HepG2 (cell line): ENCODE data around the gene CDHR3.

Experiments
- ETV6 ChIP-seq: sonication (generic); formaldehyde crosslinking; conservative IDR thresholded peaks from 2 replicates; pipeline ENCODE4 v1.4.0; 2020; ENCODE audit warnings: missing genetic modification reagents
- FOXA3 ChIP-seq: IDR thresholded peaks from 2 replicates; pipeline ENCODE4 v1.6.1; 2016; ENCODE audit warnings: missing genetic modification reagents, missing compliant biosample characterization
- MAFF ChIP-seq: IDR thresholded peaks from 2 replicates; pipeline ENCODE4 v1.6.1; 2011; ENCODE audit warnings: low read depth, low read length, improper control_type of control experiment
- MXI1 ChIP-seq: IDR thresholded peaks from 3 replicates; pipeline ENCODE4 v1.6.1; 2012; ENCODE audit warnings: low read depth, low read length, inconsistent platforms, borderline replicate concordance
- NFATC3 ChIP-seq: sonication (generic); formaldehyde crosslinking; IDR thresholded peaks from 2 replicates; pipeline ENCODE4 v1.5.1; 2020; ENCODE audit warnings: mild to moderate bottlenecking, missing genetic modification reagents
- POLR2A ChIP-seq, 2 experiments: IDR thresholded peaks; 2 replicates each; pipeline ENCODE4 v1.6.1; 2011; ENCODE audit warnings: low read depth in 2 of 2, low read length in 2 of 2, mild to moderate bottlenecking in 1 of 2, moderate library complexity in 1 of 2; ENCODE audit not compliant: insufficient read depth in 1 of 2
- ZC3H4 ChIP-seq: sonication (generic); formaldehyde crosslinking; IDR thresholded peaks from 2 replicates; pipeline ENCODE4 v1.4.0; 2020; ENCODE audit warnings: missing genetic modification reagents, borderline replicate concordance
- ZMYM4 ChIP-seq: sonication (generic); formaldehyde crosslinking; IDR thresholded peaks from 2 replicates; pipeline ENCODE4 v1.8.1; 2023; ENCODE audit warnings: mild to moderate bottlenecking, missing genetic modification reagents
- ZNF33A ChIP-seq: sonication (generic); formaldehyde crosslinking; IDR thresholded peaks from 2 replicates; pipeline ENCODE4 v1.5.1; 2020; ENCODE audit warnings: missing genetic modification reagents, mild to moderate bottlenecking, moderate library complexity, borderline replicate concordance
- TF ChIP-seq, protein P1 (sequence below): sonication (generic); formaldehyde crosslinking; IDR thresholded peaks from 2 replicates; pipeline ENCODE4 v1.5.1; 2020; ENCODE audit warnings: missing genetic modification reagents, mild to moderate bottlenecking, borderline replicate concordance

DNA sequence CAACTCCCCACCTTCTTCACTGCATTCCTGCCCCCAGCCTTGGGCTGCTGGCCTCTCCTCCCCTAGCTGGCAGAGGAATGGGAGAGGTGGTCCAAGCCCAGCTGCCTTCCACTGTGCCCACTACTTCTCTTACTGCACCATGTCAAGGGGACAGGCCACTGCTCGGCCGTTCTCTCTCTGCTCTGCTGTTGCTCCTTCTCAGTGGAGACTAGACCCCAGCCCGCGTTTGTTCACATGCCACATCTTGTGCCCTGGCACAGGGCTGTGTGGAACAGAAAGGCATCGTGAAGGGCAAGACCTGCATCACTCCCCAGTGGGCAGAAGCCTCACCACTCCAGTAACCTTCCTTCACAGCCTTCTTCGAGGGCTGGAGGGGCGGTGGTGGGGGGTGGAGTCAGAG is 711 bp upstream of the CDHR3 start:
- TF ChIP-seq POLR2A (IDR thresholded peaks at IDR 0.05; ENCODE audit: insufficient read depth in 1 of 2, low read depth in 2 of 2, low read length in 2 of 2) = no peak
- TF ChIP-seq, protein P1, sequence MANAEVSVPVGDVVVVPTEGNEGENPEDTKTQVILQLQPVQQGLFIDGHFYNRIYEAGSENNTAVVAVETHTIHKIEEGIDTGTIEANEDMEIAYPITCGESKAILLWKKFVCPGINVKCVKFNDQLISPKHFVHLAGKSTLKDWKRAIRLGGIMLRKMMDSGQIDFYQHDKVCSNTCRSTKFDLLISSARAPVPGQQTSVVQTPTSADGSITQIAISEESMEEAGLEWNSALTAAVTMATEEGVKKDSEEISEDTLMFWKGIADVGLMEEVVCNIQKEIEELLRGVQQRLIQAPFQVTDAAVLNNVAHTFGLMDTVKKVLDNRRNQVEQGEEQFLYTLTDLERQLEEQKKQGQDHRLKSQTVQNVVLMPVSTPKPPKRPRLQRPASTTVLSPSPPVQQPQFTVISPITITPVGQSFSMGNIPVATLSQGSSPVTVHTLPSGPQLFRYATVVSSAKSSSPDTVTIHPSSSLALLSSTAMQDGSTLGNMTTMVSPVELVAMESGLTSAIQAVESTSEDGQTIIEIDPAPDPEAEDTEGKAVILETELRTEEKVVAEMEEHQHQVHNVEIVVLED (CRISPR knock-in tag) = no peak
- no peak for TF ChIP-seq MAFF
- no peak for TF ChIP-seq FOXA3 (CRISPR knock-in tag)
- TF ChIP-seq ETV6 = no peak
- TF ChIP-seq MXI1 = no peak
- no peak for TF ChIP-seq ZMYM4 (CRISPR knock-in tag)
- no peak for TF ChIP-seq ZC3H4
- TF ChIP-seq NFATC3 = no peak
- no peak for TF ChIP-seq ZNF33A (CRISPR knock-in tag)
